ENCODE measurements around the gene GPC3.

GPC3 gene

DNA sequence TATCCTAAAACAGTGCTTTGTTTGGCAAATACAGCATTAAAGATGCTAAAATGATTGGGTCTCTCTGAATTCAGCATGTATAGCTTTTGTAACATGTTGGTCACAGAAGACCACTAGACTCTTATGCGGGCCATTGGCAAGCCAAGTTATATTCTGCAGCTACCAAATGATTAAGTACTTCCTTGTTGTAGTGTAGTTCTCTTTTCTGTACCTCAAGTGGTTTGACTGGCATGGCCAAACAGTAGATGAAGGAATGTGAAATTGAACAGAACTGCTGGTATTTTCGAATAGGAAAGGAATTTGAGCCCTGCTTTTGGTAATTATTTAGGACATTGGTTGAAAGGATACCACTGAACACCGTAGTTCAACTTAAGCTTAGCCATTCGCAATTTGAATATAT lies 376.2 kb downstream of the GPC3 start:
- TF ChIP-seq CTCF (IDR thresholded peaks at IDR 0.05; ENCODE audit: extremely low read depth, insufficient read depth, missing control alignments) = no peak
- in situ Hi-C loops (cut with MboI; ENCODE audit: low pct_unique_long_range_greater_than_20kb, low sequenced_read_pairs, unreplicated experiment) = no loop called here

DNA sequence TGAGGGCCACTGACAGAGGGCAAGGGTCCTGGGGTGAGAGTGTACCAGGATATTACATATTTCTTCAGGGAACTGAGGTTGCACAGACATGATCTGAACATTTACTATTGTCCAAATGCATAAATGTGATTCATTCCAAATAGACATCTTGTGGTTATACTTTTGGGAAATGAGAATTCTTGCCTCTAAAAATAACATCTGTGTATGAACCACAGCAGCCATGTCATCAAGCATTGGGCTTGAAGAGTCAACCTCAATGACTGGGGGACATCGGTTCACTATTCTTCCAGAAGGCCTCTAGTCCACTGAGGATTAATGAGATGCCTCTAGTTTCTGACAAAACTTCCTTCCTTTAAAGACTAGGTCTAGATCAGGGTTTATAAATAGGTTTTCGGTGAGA lies 377.0 kb downstream of the GPC3 start:
- in situ Hi-C loops (cut with MboI; ENCODE audit: low pct_unique_long_range_greater_than_20kb, low sequenced_read_pairs, unreplicated experiment) = no loop called here
- DNase-seq (ENCODE audit: low spot score) = no peak
- no peak for TF ChIP-seq CTCF (IDR thresholded peaks at IDR 0.05; ENCODE audit: extremely low read depth, insufficient read depth, missing control alignments)

More for the DNA sequence above, 376.2 kb downstream of the GPC3 start:
- DNase-seq (ENCODE audit: low spot score) = no peak

DNA sequence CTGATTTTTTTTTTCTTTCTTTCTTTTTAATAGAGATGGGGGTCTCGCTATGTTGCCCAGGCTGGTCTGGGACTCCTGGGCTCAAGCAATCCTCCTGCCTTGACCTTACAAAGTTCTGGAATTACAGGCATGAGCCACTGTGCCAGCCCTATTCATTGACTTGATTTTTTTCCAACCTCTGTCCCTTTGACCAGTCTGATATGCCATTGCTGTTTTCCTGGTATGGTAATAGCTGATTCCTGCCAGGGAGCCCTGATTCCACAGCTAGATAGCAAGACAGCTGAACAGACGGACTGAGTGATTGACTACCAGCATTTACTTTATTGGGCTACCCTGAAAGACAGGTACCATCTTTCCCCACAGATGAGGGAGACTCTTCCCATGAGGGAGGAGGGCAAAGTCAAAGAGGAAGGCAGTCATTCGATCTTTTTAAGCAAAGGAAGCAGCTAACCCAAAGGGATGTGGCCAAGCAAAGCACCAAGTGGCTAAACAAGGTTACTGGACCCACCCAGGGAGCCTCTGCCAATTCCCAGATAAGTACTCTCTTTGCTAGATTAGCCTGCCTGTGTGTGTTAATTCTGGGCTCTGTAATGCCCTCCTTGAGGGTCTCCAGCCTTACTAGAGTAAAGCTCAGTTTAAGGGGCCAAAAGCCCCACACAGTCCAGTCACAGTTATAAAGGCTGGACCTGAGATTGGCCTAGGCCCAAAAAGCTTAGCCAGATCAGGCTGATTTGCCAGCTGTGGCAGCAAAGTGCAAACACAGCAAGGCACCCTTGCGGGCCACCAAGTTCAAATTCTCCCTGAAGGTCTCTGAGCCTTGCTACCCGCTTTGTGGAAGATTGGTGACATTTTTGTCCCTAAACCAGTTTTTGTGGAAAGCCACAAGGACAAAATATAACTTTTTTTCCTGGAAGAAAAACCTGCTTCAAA lies 377.7 kb downstream of the GPC3 start:
- DNase-seq (ENCODE audit: low spot score) = no peak
- in situ Hi-C loops (cut with MboI; ENCODE audit: low pct_unique_long_range_greater_than_20kb, low sequenced_read_pairs, unreplicated experiment) = no loop called here

DNA sequence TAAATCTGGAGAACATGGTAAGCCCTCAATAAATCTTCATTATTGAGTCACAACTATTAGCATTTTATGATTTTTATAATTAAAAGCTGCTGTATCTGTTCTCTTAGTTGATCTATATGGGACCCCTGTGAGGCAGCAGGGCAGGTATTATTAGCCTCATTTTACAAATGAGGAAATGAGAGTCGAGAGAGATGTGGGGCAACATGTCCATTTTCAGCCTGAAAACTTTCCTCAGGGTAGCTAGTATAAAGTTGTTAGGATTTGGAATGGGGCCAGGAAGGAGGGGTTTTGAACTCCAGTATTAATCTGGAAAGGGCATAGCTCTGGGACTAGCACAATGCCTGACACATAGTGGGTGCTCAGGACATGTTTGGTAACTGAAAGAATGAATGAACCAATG lies 378.4 kb downstream of the GPC3 start:
- no peak for TF ChIP-seq CTCF (IDR thresholded peaks at IDR 0.05; ENCODE audit: extremely low read depth, insufficient read depth, missing control alignments)
- no peak for DNase-seq (ENCODE audit: low spot score)
- in situ Hi-C loops (cut with MboI; ENCODE audit: low pct_unique_long_range_greater_than_20kb, low sequenced_read_pairs, unreplicated experiment) = no loop called here

More for the DNA sequence above, 377.7 kb downstream of the GPC3 start:
- TF ChIP-seq CTCF (IDR thresholded peaks at IDR 0.05; ENCODE audit: extremely low read depth, insufficient read depth, missing control alignments) = no peak

- DNase-seq (ENCODE audit: low spot score) = no peak
- in situ Hi-C loops (cut with MboI; ENCODE audit: low pct_unique_long_range_greater_than_20kb, low sequenced_read_pairs, unreplicated experiment) = no loop called here
- no peak for TF ChIP-seq CTCF (IDR thresholded peaks at IDR 0.05; ENCODE audit: extremely low read depth, insufficient read depth, missing control alignments)
Measured at GRCh38 chrX:133604801-133605200, 380.6 kb downstream of the GPC3 start.

DNA sequence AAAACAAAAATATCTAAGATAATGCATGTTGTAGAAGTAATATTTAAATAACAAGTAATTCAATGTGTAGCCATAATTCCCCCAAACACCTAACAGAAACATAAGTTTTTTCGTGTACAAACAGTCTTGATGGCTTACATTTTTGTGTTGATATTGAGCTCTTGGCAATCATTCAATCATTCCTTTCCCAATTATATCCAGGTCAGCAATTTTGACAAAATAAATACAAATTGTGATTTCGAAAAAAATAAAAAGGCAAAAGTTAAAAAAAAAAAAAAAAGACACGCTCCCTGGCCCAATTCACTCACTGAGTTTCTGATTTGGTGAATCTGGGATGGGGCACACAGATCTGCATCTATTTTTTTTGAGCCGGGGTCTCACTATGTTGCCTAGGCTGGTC lies 382.5 kb downstream of the GPC3 start:
- DNase-seq (ENCODE audit: low spot score) = no peak
- no peak for TF ChIP-seq CTCF (IDR thresholded peaks at IDR 0.05; ENCODE audit: extremely low read depth, insufficient read depth, missing control alignments)
- in situ Hi-C loops (cut with MboI; ENCODE audit: low pct_unique_long_range_greater_than_20kb, low sequenced_read_pairs, unreplicated experiment) = no loop called here
